Osteocyte (in vitro differentiated cells): ENCODE measurements around the gene RTN4RL1. TPM values are rescaled to one million over a fixed set of nuclear protein-coding genes. Genes with fewer than 3 reads are reported as not detected.
"Not testable (repeated sequence)": the region's sequence is repeated elsewhere in the genome, so short reads cannot be mapped to it uniquely, and the experiment has no call there.

Experiments
- DNase-seq: peaks from one replicate; pipeline ENCODE4 v3.0.0; 2021; ENCODE audit warnings: mixed read lengths; ENCODE audit not compliant: unreplicated experiment; ENCODE audit errors: extremely low spot score
- H3K27ac Mint-ChIP-seq: one replicate; pipeline ENCODE4 v1.8.0; 2021; ENCODE audit warnings: mild to moderate bottlenecking, mixed read lengths; ENCODE audit not compliant: unreplicated experiment
- H3K27me3 Mint-ChIP-seq: one replicate; pipeline ENCODE4 v1.8.0; 2021; ENCODE audit warnings: mixed read lengths; ENCODE audit not compliant: unreplicated experiment
- H3K36me3 Mint-ChIP-seq: one replicate; pipeline ENCODE4 v1.8.0; 2021; ENCODE audit warnings: mixed read lengths; ENCODE audit not compliant: unreplicated experiment
- H3K4me1 Mint-ChIP-seq: one replicate; pipeline ENCODE4 v1.8.0; 2021; ENCODE audit warnings: mixed read lengths; ENCODE audit not compliant: unreplicated experiment
- H3K4me3 Mint-ChIP-seq: one replicate; pipeline ENCODE4 v1.8.0; 2021; ENCODE audit warnings: mild to moderate bottlenecking, moderate library complexity, mixed read lengths; ENCODE audit not compliant: unreplicated experiment
- H3K9me3 Mint-ChIP-seq: one replicate; pipeline ENCODE4 v1.8.0; 2021; ENCODE audit warnings: mixed read lengths; ENCODE audit not compliant: unreplicated experiment
- CTCF ChIP-seq: fragments of 200-600 bp; sonication (generic); IDR thresholded peaks from 2 replicates; pipeline ENCODE4 v1.5.0; 2021; ENCODE audit warnings: antibody characterized with exemption, mild to moderate bottlenecking, moderate library complexity
- total RNA-seq: library from RNA; stranded (reverse); gene quantifications from 2 replicates; pipeline ENCODE4 v1.2.1, GENCODE V29; 2021

RTN4RL1 gene
- total RNA-seq, 1 donor from 2014 or later = 3.7 TPM

DNA sequence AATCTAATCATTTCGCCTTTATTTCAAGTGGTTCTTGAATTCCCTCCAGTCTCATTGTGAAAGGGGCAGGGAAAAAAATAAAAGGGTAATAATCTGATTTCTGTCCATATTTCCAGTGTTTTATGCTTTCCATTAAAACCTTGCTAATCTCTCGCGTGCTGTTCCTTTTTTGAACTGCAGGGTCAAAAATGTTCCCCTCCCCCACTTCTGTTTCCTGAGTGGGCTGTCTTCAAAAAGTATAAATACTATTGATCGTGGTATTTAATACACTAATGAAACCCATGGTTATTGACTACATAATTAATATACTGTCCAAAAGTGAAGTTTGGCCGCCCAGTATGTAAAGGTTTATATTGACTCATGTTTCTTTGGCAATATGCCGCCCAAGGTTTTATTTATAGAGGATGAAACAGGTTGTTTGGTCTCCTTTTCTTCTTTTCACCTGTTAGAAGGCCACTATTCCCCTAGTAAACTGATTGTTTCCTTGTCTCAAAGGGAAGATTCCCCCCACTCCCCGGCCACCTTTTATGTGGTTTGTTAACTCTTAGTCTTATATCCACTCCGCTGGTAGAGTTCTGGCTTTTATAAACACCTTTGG is 125.6 kb downstream of the RTN4RL1 start:
- Mint-ChIP-seq H3K4me1 (no peaks in the 10 kb centered on the region), H3K9me3 (no peaks in the 10 kb centered on the region), H3K27ac (no peak overlapping the region), H3K4me3 (no peak overlapping the region), H3K36me3 (peaks cover 19% of the 10 kb centered on the region), H3K27me3 (no peaks in the 10 kb centered on the region)
- peak; percentile 21 for TF ChIP-seq CTCF
- DNase-seq = no peak

DNA sequence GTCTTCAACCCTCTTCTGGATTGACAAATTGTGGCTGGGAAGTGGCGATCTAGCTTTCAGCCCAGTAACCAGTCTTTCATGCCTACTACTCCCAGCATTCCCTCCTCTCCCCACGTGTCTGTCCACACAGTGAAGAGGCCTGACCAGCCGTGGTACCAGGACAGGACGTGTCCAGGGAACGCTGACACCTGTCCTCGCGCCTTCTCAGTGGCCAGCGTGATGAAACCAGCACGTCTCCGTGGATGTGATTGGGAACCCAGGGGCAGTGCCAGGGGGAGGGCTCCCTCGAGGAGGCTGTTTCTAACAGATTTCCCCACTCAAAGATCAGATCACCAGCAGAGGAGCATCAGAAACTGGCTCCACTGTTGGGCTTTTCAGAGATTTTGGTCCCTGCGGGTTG is 126.3 kb downstream of the RTN4RL1 start:
- Mint-ChIP-seq H3K27me3 (no peaks in the 10 kb centered on the region), H3K4me1 (no peaks in the 10 kb centered on the region), H3K4me3 (no peak overlapping the region), H3K9me3 (no peaks in the 10 kb centered on the region), H3K36me3 (peaks cover 24% of the 10 kb centered on the region), H3K27ac (no peak overlapping the region)
- no peak for TF ChIP-seq CTCF
- no peak for DNase-seq

GRCh38 chr17:1898332-1898731 is 126.8 kb downstream of the RTN4RL1 start:
- Mint-ChIP-seq H3K4me1 (no peaks in the 10 kb centered on the region), H3K27ac (no peak overlapping the region), H3K36me3 (peaks cover 24% of the 10 kb centered on the region), H3K4me3 (no peak overlapping the region), H3K9me3 (no peaks in the 10 kb centered on the region), H3K27me3 (no peaks in the 10 kb centered on the region)
- TF ChIP-seq CTCF = no peak
- no peak for DNase-seq

DNA sequence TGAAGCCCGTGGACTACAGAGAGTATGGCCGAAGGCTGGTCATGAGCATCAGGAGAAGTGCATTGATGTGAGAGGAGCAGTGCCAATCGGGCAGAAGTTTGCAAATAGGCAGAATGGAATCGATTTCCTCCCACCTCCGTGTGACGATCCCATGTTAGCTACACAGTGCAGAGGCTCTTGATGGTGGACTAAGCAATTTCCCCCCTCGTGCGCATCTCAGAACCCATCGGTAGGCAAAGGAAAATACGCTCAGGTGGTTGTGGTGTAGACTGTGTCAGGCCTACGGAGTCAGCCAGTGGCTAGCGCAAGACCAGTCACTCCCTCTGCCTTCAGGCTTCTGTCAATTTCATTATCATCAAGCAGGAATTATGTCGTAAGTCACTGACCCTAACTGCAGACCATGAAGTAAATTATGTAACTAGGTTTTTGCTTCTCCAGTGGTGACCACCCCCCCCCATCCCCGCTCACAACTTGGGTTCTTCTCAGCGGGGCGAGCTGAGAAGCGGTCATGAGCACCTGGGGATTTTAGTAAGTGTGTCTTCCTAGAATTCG is 128.0 kb downstream of the RTN4RL1 start:
- DNase-seq = no peak
- Mint-ChIP-seq H3K9me3 (no peaks in the 10 kb centered on the region), H3K36me3 (peaks cover 24% of the 10 kb centered on the region), H3K4me1 (no peaks in the 10 kb centered on the region), H3K4me3 (no peak overlapping the region), H3K27ac (no peak overlapping the region), H3K27me3 (no peaks in the 10 kb centered on the region)
- no peak for TF ChIP-seq CTCF

GRCh38 chr17:1896243-1897104 is 128.7 kb downstream of the RTN4RL1 start:
- H3K27me3 Mint-ChIP-seq = no peaks in the 10 kb centered on the region
- no peak for TF ChIP-seq CTCF
- H3K9me3 Mint-ChIP-seq = no peaks in the 10 kb centered on the region
- H3K4me3 Mint-ChIP-seq = no peak overlapping the region
- no peak overlapping the region for H3K27ac Mint-ChIP-seq
- H3K36me3 Mint-ChIP-seq = peaks cover 26% of the 10 kb centered on the region
- no peaks in the 10 kb centered on the region for H3K4me1 Mint-ChIP-seq
- no peak for DNase-seq

DNA sequence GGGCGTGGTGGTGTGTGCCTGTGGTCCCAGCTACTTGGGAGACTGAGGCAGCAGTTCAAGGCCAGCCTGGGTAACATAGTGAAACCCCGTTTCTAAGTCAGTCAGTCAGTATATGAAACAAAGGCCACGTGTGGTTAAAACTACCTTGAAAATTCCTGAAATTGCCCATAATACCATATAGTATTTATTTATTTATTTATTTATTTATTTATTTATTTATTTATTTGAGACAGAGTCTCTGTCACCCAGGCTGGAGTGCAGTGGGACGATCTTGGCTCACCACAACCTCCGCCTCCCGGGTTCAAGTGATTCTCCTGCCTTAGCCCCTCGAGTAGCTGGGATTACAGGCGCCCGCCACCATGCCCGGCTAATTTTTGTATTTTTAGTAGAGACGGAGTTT is 129.7 kb downstream of the RTN4RL1 start:
- not testable (repeated sequence) for H3K4me1 Mint-ChIP-seq, H3K27me3 Mint-ChIP-seq, H3K4me3 Mint-ChIP-seq, H3K9me3 Mint-ChIP-seq, DNase-seq, H3K27ac Mint-ChIP-seq
- peaks cover 32% of the 10 kb centered on the region for H3K36me3 Mint-ChIP-seq
